Choroid plexus epithelial cell (primary cell): ENCODE measurements around the gene AOAH.

ENCODE experiments used
- DNase-seq: peaks from one replicate; pipeline ENCODE4 v3.0.0-alpha.2; 2010; ENCODE audit warnings: low read depth
- H3K4me3 ChIP-seq: 2 replicates; pipeline ENCODE4 v1.5.1; 2011; ENCODE audit warnings: low read depth, mild to moderate bottlenecking, control low read depth, low read length, moderate library complexity
- CTCF ChIP-seq: conservative IDR thresholded peaks from 2 replicates; pipeline ENCODE4 v1.5.1; 2011; ENCODE audit warnings: low read depth, mild to moderate bottlenecking, control low read depth, inconsistent platforms, low read length, moderate library complexity

AOAH gene

GRCh38 chr7:36761835-36762234, 37.5 kb upstream of the AOAH start:
- H3K4me3 ChIP-seq: no peak overlapping the region
- DNase-seq: no peak
- no peak for TF ChIP-seq CTCF

GRCh38 chr7:36760856-36761762, 36.8 kb upstream of the AOAH start:
- no peak for TF ChIP-seq CTCF
- DNase-seq: no peak
- no peak overlapping the region for H3K4me3 ChIP-seq

- DNase-seq: no peak
- TF ChIP-seq CTCF: no peak
- H3K4me3 ChIP-seq: no peak overlapping the region
Observed at GRCh38 chr7:36758879-36759278, 34.6 kb upstream of the AOAH start.

GRCh38 chr7:36755484-36755883, 31.2 kb upstream of the AOAH start:
- DNase-seq: no peak
- H3K4me3 ChIP-seq: no peak overlapping the region
- TF ChIP-seq CTCF: no peak

GRCh38 chr7:36752026-36752711, 27.9 kb upstream of the AOAH start:
- no peak for TF ChIP-seq CTCF
- no peak overlapping the region for H3K4me3 ChIP-seq
- DNase-seq: no peak

GRCh38 chr7:36750451-36750850, 26.2 kb upstream of the AOAH start:
- no peak for DNase-seq
- no peak overlapping the region for H3K4me3 ChIP-seq
- TF ChIP-seq CTCF: no peak
